GM12873 (cell line): Measurements from ENCODE around the gene TBC1D22A.

Experiments used
- TF ChIP-seq, protein P1 (sequence below): IDR thresholded peaks from 2 replicates; pipeline ENCODE4 v1.5.1; 2012; ENCODE audit warnings: low read depth, mild to moderate bottlenecking, moderate library complexity, low read length, control low read depth; ENCODE audit not compliant: insufficient read depth; ENCODE audit errors: missing control alignments

Gene TBC1D22A

DNA sequence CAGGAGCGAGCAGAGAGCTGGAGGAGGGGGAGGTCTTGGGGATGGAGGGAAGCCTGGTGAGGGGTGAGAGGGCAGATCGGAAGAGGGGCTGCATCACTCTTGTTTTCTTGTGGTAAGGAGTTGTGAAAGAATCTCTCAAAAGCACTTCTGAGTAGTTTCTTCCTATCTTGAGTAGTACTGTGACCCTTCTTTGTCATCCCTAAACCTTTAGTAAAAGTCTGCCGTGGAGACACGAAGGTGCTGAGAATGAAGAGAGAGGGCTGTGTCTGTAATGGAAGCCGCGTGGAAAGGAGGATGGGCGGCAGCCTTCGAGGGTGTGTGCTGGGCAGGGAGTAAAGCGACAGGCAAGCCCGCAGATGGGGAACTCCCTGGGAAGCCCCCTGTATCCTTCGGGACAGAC lies 237.8 kb downstream of the TBC1D22A start:
- TF ChIP-seq, protein P1, sequence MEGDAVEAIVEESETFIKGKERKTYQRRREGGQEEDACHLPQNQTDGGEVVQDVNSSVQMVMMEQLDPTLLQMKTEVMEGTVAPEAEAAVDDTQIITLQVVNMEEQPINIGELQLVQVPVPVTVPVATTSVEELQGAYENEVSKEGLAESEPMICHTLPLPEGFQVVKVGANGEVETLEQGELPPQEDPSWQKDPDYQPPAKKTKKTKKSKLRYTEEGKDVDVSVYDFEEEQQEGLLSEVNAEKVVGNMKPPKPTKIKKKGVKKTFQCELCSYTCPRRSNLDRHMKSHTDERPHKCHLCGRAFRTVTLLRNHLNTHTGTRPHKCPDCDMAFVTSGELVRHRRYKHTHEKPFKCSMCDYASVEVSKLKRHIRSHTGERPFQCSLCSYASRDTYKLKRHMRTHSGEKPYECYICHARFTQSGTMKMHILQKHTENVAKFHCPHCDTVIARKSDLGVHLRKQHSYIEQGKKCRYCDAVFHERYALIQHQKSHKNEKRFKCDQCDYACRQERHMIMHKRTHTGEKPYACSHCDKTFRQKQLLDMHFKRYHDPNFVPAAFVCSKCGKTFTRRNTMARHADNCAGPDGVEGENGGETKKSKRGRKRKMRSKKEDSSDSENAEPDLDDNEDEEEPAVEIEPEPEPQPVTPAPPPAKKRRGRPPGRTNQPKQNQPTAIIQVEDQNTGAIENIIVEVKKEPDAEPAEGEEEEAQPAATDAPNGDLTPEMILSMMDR, result no peak

DNA sequence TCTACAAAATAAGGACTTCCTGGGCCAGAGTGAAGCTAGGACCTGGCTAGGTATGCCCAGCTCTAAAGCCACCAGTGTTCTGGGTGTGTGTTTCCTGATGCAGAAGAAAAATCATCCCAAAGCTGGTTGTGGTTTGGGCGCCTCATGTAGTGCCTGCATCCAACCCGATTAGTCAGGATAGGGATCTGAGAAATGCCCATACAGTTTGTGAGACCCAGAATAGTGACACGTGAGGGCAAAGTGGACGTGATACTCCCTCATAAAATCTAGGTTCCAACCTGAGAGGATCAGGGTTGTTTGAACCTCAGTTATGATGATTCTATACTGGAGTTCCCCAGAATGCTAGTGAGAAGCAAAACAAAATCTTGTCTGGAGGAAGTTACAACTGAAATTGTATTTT lies 238.4 kb downstream of the TBC1D22A start:
- TF ChIP-seq, protein P1, result no peak

DNA sequence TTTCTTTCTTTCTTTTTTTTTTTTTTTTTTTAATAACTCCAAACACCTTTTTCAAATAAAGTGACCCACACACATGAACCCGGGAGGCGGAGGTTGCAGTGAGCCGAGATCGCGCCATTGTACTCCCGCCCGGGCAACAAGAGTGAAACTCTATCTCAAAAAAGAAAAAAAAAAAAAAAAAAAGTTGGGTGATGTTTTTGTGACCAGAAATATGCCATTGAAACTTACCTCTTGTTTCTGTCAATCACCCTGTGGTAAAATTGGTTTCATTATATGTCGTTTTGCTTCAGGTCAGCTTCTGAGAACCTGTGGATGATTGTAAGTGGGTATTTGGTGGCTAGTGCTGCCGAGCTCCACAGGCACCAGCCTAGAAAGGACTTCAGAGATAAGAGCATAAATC lies 238.8 kb downstream of the TBC1D22A start:
- TF ChIP-seq, protein P1, result no peak

DNA sequence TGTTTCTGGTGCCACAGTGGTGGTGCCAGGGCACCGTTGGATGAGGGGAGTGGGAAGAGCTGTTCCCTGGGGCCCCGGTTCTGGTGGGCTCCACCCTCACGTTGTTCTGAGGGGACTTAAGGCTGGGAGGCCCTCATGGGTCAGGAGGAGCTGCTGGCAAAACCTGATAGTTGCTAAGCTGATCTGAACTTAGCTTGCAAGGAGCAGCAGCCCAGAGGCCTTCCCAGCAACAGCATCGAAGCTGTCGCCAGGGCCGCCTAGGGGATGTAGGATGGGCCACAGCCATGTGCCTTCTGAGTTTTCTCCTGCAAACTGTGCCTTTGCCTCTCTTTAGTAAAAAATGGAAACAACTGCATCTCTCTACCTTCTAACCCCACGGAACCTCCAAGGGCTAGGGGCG lies 240.2 kb downstream of the TBC1D22A start:
- TF ChIP-seq, protein P1, result no peak

DNA sequence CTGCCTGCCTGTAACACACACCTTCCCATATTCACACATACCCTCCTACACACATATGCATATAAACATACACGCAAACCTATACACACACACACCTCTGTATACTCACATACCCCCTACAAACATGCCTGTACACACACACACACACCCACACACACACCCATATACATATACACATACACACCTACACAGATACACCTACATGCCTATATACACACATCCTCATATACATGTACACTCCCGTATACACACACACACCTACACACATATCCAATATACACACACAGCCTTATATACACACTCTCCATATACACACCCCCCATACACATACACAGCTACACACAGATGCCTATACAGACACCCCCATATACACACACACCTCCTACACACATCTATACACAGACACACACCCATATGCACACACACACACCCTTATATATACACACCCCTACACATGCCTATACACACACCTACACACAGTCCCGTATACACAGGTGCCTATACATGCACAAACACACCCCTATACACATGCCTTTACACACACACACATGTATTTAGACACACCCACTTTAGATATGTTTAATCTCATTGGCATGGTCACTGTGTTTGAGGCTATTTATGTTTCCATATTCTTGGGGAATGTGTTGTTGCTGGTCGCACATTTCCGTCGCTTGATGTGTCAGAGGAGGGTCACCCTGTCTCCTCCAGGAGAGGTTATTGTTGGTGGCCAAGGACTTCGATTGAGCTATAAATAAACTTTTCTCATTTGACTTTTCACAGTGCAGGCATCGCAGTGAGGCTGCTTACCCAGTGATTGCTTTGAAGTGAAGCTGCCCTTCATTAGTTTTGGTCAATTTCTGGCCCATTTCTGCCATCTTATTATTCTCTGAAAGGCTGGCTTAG lies 243.3 kb downstream of the TBC1D22A start:
- TF ChIP-seq, protein P1, result no peak

DNA sequence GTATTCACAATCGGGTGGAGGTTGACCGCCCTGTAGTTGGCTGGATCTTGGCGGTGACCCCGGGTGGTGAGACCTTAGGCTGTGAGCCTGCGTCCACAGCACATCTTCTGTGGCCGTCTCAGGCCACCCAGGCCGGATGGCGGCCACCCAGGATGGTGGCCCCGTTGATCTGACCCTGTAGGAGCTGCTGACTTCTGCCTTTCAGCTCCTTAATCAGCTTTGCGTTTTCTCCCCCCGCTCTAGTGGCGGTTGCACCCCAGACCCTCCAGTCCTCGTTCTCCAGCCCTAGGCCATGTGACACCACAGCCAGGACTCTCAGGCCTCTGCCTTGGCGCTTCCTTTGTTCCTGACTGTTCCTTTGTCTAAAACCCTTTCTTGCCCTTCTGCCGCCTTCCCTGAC lies 244.0 kb downstream of the TBC1D22A start:
- TF ChIP-seq, protein P1, result no peak

DNA sequence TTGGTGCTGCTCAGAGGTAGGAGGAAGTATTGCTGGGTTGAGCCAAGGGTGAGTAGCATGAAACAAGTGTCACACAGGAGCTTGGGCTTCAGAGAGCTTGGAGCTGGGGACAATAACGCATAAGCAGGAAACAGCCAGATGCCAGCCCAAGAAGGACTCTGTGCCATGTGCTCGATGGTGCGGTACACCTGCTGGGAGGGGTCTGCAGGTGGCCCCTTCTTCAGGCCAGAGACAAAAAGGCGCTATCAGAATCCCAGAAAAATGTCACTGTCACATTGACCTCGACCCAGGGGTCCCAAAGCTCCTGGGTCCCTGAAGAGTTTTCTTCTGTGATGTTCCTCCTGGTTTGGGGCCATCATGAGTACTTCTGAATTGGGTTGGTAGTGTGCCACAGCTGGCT lies 244.4 kb downstream of the TBC1D22A start:
- TF ChIP-seq, protein P1, result no peak
